Suppressor macrophage (primary cell): ENCODE data around the gene AQP3.
"Not testable (repeated sequence)": the region's sequence is repeated elsewhere in the genome, so short reads cannot be mapped to it uniquely, and the experiment has no call there.

Experiments used
- DNase-seq, 4 experiments: peaks; one replicate each; pipeline ENCODE4 v3.0.0-alpha.2; 2020 to 2022

The AQP3 gene

DNA sequence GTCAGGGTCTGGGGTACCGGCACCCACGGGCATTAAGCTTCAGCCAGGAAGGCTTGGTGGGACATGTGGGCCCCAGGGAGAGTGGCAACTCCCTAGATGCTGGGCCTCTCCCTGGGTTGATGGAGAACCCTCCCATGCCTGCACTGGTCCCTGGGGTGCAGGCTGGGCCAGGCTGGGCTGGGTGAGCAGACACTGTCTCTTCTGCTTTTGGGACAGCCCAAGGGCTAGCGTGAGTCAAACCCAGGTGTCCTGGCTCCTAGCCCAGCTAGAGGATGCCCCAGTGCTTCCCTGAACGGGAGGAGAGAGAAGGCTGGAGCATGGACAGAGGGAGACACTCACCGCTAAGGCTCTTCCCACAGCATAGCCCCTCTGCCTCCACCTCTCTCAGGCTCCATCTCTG is 39.3 kb downstream of the AQP3 start:
- no peak for DNase-seq

DNA sequence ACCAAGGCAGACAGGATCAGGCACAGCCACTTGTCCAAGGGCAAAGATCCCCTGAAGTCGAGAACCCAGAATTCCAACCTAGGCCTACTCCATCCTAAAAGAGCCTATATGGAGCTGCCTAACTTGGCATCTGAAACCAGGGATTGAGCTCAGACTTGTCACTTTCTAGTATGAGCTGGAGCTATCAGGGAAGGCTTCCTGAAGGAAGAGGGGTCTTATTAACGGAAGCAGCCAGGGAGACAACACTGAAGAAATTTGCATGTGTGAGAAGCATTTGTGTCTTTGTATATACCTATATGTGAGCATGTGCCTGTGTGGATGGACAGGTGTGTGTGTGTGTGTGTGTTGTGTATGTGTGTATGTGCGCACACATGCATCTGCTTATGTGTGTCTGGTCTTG is 40.3 kb downstream of the AQP3 start:
- DNase-seq: no peak

DNA sequence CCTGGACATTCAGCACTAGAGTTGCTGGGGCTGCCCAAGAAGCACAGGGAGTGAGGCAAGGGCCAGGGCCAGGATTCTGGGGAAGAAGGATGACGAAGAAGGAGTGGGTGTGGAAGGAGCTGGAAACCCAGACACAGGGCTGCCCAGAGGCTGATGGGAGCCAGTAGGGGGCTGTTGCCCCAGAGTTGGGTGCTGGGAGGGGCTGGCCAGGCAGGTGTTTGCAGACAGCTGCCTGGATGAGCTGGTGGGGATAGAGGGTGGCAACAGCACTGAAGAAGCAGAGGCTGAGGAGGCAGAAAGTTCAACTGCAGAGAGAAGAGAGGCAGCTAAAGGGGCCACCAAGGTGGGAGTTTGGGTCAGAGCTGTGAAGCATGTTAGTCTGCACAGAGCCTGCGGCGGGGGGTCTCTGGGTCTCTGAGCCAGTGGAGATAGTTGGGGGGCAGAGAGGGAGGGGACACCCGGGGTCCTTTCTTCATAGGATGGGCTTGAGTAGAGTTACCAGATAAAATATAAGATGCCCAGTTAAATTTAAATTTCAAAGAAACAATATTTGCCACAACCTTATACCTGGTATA is 42.5 kb downstream of the AQP3 start:
- no peak for DNase-seq

DNA sequence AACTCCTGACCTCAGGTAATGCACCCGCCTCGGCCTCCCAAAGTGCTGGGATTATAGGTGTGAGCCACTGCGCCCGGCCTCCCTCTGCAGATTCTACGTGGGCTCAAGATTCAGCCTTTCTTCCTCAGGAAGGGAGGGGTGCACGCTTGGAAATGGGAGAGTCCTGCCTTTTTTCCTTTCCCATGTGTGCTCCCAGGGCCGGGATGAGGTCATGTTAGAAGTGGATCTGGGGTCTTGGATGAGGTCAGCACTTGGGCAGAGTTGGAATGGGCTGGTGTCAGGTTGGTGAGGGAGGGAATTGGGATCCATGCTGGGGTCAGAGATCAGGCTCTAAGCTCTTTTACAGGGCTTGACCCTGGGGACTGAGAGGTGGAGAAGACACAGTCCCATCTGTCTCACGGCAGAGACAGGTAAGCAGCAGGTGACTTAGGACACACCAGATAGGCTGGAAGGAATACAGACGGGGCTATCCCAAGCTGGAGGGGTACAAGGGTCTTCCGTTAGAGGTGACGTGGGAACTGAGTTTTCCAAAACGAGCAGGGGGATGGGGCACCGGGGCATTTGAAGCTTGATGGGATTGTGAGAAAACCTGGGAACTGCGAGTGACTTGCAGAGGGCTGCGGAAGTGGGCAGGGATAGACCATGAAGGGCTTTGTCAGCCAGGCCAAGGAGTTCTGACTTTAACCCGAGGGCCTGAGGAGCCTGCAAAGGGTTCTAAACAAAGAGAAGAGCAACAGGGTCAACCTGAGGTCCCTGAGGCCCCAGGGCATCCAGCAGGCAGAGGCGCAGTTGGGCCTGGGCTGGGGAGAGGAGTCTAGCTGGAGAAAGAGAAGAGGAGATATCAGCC is 43.2 kb downstream of the AQP3 start:
- DNase-seq: no peak

DNA sequence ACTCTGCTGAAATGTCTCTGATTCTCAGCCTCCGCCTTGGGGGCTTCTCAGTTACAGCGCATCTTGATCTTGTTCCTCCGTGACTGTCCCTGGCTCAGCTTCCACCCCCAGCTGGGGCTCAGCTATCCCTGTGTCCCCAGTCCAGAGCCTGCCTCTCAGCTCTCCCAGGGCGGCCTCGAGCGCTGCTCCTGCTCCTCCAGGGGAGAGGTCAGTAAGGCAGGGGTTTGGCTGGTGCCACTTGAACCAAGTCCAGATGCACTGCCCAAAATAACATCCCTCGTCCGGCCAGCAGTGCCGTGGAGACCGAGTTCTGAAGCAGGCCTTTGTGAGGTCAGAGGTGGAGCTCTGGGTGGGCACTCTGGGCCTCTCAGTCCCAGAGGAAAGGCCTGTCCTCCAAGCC is 45.0 kb downstream of the AQP3 start, which contains the start of gene AQP7:
Gene AQP7, minus strand, starts transcription at position 198 of the 400 bp plus-strand sequence. CDS start 1,306 bp downstream, outside the sequence.
- DNase-seq: not testable (repeated sequence)

DNA sequence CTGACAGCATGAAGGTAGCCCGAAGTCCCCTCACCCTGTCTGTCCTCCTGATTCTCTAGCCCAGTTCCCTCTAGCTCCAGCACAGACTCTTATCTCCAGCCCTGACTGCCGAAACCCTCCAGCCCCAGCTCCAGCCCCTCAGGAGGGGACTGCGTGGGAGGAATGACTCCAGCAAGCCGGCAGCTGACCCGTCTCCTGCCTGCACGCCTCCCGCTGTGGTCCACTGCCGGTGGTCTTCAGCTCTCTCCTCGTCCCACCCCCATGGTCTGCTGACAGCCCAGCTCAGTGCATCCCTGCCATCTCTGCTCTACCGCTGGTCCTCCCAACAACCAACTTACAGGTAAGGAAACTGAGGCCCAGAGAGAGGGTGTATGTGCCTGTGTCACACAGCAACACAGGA is 45.6 kb downstream of the AQP3 start:
- not testable (repeated sequence) for DNase-seq

DNA sequence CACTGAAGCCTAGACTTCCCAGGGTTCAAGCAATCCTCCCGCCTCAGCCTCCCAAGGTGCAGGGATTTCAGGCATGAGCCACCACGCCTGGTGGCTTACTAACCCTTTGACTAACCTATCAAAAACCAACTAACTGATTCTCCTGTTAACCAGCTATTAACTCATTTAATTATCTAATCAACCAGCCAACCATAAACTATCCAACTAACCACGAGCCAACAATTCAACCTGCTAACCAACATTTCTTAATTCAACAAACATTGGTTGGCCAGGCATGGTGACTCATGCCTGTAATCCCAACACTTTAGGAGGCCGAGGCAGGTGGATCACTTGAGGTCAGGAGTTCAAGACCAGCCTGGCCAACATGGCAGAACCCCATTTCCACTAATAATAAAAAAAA is 48.3 kb downstream of the AQP3 start:
- DNase-seq: not testable (repeated sequence)

DNA sequence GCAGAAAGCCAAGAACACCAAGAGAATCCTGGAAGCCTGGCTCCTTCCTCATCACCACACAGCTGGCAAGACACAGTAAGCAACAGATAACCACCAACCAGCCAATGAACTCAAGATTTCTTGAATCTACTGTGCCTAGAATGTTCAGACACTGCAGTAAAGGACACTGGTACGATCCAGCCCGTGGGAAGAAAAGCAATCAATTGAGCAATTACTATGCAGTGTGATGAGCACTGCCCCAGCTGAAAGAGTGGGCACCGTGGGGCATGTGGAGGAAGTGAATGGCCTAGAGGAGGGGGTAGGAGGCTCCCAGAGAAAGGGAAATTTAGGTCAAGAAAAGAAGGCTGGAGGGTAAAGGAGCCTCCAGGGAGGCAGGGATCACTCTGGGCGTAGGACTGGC is 49.6 kb downstream of the AQP3 start:
- DNase-seq: peak; percentile 38 to 68 (median 57)

DNA sequence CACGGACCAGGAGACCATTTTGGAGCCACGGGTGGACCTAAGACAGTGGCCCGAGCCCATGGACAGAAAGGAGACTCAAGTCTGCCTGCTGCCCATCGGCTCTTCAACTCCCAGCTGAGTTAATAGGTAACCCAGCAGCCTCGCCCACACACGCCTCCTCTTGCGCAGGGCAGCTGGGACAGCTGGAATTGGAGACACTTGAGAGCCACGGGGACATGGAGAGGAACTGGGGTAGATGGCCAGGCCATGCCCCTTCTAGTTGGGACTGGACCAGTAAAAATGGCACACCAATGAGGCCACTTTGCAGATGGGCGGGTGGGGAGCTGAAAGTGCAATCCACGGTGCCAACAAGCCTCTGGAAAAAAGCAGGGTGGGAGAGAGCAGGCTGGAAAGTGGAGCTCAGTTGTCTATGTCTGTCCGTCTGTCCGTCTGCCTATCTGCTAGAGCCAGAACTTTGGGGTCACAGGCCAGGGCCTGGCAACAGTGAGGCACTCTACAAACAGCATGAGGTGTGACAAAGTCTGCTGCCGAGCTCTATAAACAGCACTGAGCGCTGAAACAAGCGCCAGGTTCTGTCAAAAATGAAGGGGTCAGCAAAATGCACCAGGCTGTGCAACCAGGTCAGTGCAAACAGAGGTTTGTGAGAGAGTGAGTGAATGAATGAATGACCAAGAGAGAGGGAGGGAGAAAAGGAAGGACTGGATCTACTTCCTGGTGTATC is 52.1 kb downstream of the AQP3 start:
- DNase-seq: not testable (repeated sequence)

DNA sequence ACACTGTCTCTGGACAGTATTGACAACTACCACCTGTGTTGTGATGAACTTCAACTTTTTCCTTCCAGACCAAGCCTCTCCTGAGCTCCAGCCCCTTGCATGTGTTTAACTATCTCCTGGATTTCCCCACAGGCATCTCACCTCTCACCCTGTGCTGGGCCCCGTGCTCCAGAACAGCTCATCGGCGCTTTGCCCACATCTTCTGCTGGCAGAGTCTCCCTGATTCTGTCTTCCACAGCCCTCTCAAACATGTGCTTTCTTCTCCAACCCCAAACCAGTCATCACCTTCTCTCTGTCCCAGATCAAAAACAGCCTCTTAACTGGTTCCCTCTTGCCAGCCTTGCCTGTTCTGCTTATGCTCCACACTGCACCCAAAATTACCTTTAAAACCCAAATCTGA is 53.4 kb downstream of the AQP3 start:
- not testable (repeated sequence) for DNase-seq

DNA sequence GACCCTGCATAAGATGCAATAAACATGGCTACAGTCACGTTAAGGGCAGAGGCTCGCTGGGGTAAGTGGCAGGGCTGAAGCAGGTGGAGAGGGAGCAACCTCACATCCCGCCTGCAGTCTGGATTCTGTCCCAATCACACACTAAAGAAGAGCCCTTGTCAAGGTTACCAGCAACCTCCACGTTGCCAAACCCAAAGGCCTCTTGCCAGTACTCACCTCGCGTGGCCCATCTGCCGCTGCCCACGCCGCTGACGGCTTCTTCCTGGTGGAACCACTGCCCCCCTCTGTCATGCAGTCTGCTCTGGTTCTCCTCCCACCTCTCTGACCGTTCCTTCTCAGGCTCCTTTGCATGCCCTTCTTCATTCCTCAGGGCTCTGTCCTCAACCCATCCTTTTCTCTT is 53.8 kb downstream of the AQP3 start:
- DNase-seq: no peak

DNA sequence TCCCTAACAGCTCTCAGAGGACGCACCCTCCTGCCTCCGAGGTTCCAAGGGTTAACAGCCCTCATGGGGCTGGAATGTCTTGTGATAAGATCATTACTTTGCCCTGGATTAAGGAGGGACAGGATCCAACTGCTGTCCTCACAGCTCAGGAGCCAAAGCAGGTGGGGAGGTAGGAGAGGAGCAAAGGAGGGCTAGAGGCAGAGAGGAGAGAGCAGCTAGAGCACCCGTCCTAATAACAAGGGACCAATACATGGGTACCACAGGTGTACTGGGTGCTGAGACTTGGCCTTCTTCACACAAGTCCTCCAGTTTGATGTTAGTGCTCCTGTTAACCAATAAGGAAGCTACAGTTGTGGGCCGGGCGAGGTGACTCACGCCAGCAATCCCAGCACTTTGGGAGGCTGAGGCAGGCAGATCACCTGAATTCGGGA is 54.8 kb downstream of the AQP3 start:
- not testable (repeated sequence) for DNase-seq
